ENCODE data around the gene CDH23. TPM values are rescaled to one million over a fixed set of nuclear protein-coding genes. Genes with fewer than 3 reads are reported as not detected.

The CDH23 gene
- total and polyA plus RNA-seq, 10 of the 15 experiments (the other 5 are each of a cell fraction or from before 2014, with no cell fraction given) = 0.09 to 0.40 (median 0.15) TPM; not detected in 1

DNA sequence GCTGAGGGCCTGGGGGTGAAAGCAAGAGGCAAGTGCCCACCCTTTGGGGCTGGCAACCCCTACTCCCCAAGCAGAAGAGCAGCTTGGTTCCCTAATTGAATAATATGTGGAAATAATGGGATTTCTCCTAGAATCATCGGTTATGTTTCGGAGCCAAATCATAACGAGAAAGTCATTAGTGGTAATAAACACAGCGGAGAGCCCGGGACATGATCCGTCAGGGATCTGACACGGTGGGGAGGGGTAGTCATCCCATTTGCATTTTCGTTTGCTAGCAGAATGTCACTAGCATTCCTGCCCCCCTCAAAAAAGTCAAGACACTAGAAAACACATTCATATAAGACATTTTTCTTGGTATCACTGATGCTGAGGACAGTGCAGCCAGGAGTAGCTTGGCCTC is 140.4 kb downstream of the CDH23 start:
- 27% methylated on average over 8 of the region's 8 CpGs for WGBS (ENCODE audit: insufficient coverage, insufficient replicate concordance, low lambda C conversion rate, missing lambda C conversion rate)
- CTCF ChIA-PET = no interaction called here
- SMC1A ChIA-PET (ENCODE audit: uncharacterized antibody, unreplicated experiment) = interaction anchor here (0.8 kb wide), 1 partner anchor 8 kb away, joined by 3 read pairs; no protein-coding TSS in a partner anchor

More for the DNA sequence above, 140.4 kb downstream of the CDH23 start:
- Histone ChIP-seq H2AFZ (ENCODE audit: control insufficient read depth, low read depth, low read length) (no peak overlapping the region), H3K4me1 (ENCODE audit: control insufficient read depth, insufficient read depth, low read length) (no peaks in the 10 kb centered on the region), H3K27ac (ENCODE audit: control insufficient read depth, insufficient read depth) (no peak overlapping the region), H3K79me2 (ENCODE audit: control insufficient read depth, insufficient read depth, low read length) (no peaks in the 10 kb centered on the region), H3K4me2 (ENCODE audit: control insufficient read depth, insufficient read depth) (no peak overlapping the region), H3K4me3 (no peak overlapping the region), H4K20me1 (ENCODE audit: control insufficient read depth, insufficient read depth) (no peaks in the 10 kb centered on the region), H3K9ac (ENCODE audit: control insufficient read depth, insufficient read depth, low read length) (no peak overlapping the region), H3K36me3 (ENCODE audit: control insufficient read depth in 2 of 2, insufficient read depth in 2 of 2, low read length in 1 of 2) (no peaks in the 10 kb centered on the region), H3K27me3 (replicated peaks in 1 of 2; ENCODE audit: control insufficient read depth in 2 of 2, insufficient read depth in 2 of 2, low read length in 1 of 2) (peaks cover 0 to 1% of the 10 kb centered on the region in 2 experiments; a peak in 2 of 4 replicates), H3K9me3 (replicated peaks; ENCODE audit: control insufficient read depth, insufficient read depth, low read length) (no peaks in the 10 kb centered on the region; the same call in 2 of the 3 replicates)
- RAD21 ChIA-PET (ENCODE audit: unreplicated experiment) = no interaction called here
- no TSS peak for BruUV-seq (replicated peaks)
- in situ Hi-C loops (cut with MboI) = no loop called here
- FAIRE-seq (no peak), DNase-seq (ENCODE audit: low read depth, low spot score) (no peak), ATAC-seq (no peak)
- POLR2A ChIA-PET = no interaction called here
- intact Hi-C loops (cut with micrococcal nuclease; ENCODE audit: unreplicated experiment) = no loop called here
- no peak for TF ChIP-seq SUZ12 (IDR thresholded peaks at IDR 0.05; ENCODE audit: unreplicated experiment)
- no peak for TF ChIP-seq RBBP5 (conservative IDR thresholded peaks at IDR 0.05)
- no peak for TF ChIP-seq ZSCAN29 (IDR thresholded peaks at IDR 0.05)
- TF ChIP-seq, protein P1, sequence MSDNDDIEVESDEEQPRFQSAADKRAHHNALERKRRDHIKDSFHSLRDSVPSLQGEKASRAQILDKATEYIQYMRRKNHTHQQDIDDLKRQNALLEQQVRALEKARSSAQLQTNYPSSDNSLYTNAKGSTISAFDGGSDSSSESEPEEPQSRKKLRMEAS (IDR thresholded peaks at IDR 0.05; ENCODE audit: low read depth, low read length) = no peak
- TF ChIP-seq TCF7 (IDR thresholded peaks at IDR 0.05; ENCODE audit: borderline replicate concordance) = no peak
- TF ChIP-seq ZBTB40 (IDR thresholded peaks at IDR 0.05; ENCODE audit: borderline replicate concordance) = no peak
- TF ChIP-seq SKIL (IDR thresholded peaks at IDR 0.05; ENCODE audit: low read depth, poor library complexity, severe bottlenecking) = no peak
- no peak for TF ChIP-seq PAX5 (IDR thresholded peaks at IDR 0.05; ENCODE audit: borderline replicate concordance, low read depth, low read length)
- no peak for TF ChIP-seq ZBTB33 (IDR thresholded peaks at IDR 0.05)

Data from GM12878 (cell line).